Caco-2 (cell line): ENCODE data around the gene KIF2C. TPM values are rescaled to one million over a fixed set of nuclear protein-coding genes. Genes with fewer than 3 reads are reported as not detected.
"Not testable (repeated sequence)": the region's sequence is repeated elsewhere in the genome, so short reads cannot be mapped to it uniquely, and the experiment has no call there.

ENCODE experiments used
- BruUV-seq: library from RNA; stranded (reverse); fragments of 400-500 nt; replicated peaks from 2 replicates; lab custom pipeline; 2021; lab: Mats Ljungman, UMichigan
- CTCF ChIA-PET: fragments of 300-600 bp; sonication (Branson Sonifier 250); formaldehyde crosslinking; loops from one replicate; lab custom pipeline; 2022; ENCODE audit warnings: antibody characterized with exemption; lab: Charles Lee
- POLR2A ChIA-PET: fragments of 300-600 bp; sonication (Branson Sonifier 250); formaldehyde crosslinking; loops from one replicate; lab custom pipeline; 2022; ENCODE audit warnings: antibody characterized with exemption; lab: Charles Lee
- DNase-seq, 2 experiments: peaks; one replicate each; pipeline versions ENCODE4 v3.0.0 to v3.0.0-alpha.2; 2020 to 2022
- H3K27me3 ChIP-seq: replicated peaks from 2 replicates; pipeline ENCODE4 v1.6.0; 2011; ENCODE audit warnings: low read length; ENCODE audit not compliant: control insufficient read depth, insufficient read depth
- H3K36me3 ChIP-seq: 2 replicates; pipeline ENCODE4 v1.5.1; 2011; ENCODE audit warnings: low read length; ENCODE audit not compliant: control insufficient read depth, insufficient read depth
- H3K4me1 ChIP-seq: fragments of 250-450 bp; sonication (Bioruptor Pico); 2 replicates; pipeline ENCODE4 v1.5.1; 2020; ENCODE audit warnings: mild to moderate bottlenecking
- H3K4me3 ChIP-seq: 2 replicates; pipeline ENCODE4 v1.5.1; 2011; ENCODE audit warnings: low read depth, mild to moderate bottlenecking, control low read depth, low read length
- H3K9me3 ChIP-seq: fragments of 250-450 bp; sonication (Bioruptor Pico); 2 replicates; pipeline ENCODE4 v1.5.1; 2020; ENCODE audit warnings: mild to moderate bottlenecking, moderate library complexity
- H3K27ac Mint-ChIP-seq: one replicate; pipeline ENCODE4 v1.8.0; 2022; ENCODE audit warnings: mixed read lengths; ENCODE audit not compliant: unreplicated experiment
- H3K27me3 Mint-ChIP-seq: one replicate; pipeline ENCODE4 v1.8.0; 2022; ENCODE audit warnings: mixed read lengths; ENCODE audit not compliant: insufficient read depth, unreplicated experiment
- H3K36me3 Mint-ChIP-seq: one replicate; pipeline ENCODE4 v1.8.0; 2022; ENCODE audit warnings: mild to moderate bottlenecking, mixed read lengths; ENCODE audit not compliant: insufficient read depth, unreplicated experiment
- H3K4me1 Mint-ChIP-seq: one replicate; pipeline ENCODE4 v1.8.0; 2022; ENCODE audit warnings: low read depth, mixed read lengths; ENCODE audit not compliant: unreplicated experiment
- H3K4me3 Mint-ChIP-seq: one replicate; pipeline ENCODE4 v1.8.0; 2022; ENCODE audit warnings: mild to moderate bottlenecking, moderate library complexity, mixed read lengths; ENCODE audit not compliant: unreplicated experiment
- H3K9me3 Mint-ChIP-seq: one replicate; pipeline ENCODE4 v1.8.0; 2022; ENCODE audit warnings: mixed read lengths; ENCODE audit not compliant: unreplicated experiment
- CTCF ChIP-seq, 2 experiments: fragments of 200-600 bp in 1 of 2; IDR thresholded peaks; 1 replicate in 1 of 2; 2 replicates in 1 of 2; pipeline versions ENCODE4 v1.5.1 to v1.8.0; 2011 to 2022; ENCODE audit warnings: antibody characterized with exemption in 1 of 2, control low read depth in 1 of 2, inconsistent platforms in 1 of 2, low read depth in 1 of 2, low read length in 1 of 2, mild to moderate bottlenecking in 1 of 2, moderate library complexity in 1 of 2; ENCODE audit not compliant: insufficient read depth in 1 of 2, severe bottlenecking in 1 of 2, unreplicated experiment in 1 of 2
- intact Hi-C: fragments of 100-400 bp; cut with micrococcal nuclease; formaldehyde crosslinking; loops from one replicate; pipeline ENCODE4 v1.10.0; 2022; ENCODE audit not compliant: unreplicated experiment
- total RNA-seq: library from RNA; stranded (reverse); gene quantifications from 2 replicates; pipeline ENCODE4 v1.2.3, GENCODE V29; 2022

The KIF2C gene
- total RNA-seq, 1 experiment from 2014 or later, result 61.0 TPM

- peaks cover 4% of the 10 kb centered on the region for H3K36me3 ChIP-seq
- ChIA-PET POLR2A (no interaction called here), CTCF (no interaction called here)
- TF ChIP-seq CTCF (IDR thresholded peaks at IDR 0.05; ENCODE audit: insufficient read depth in 1 of 2, low read depth in 1 of 2, low read length in 1 of 2, severe bottlenecking in 1 of 2, unreplicated experiment in 1 of 2), result no peak
- Mint-ChIP-seq H3K4me1 (no peaks in the 10 kb centered on the region), H3K27ac (no peak overlapping the region), H3K27me3 (no peaks in the 10 kb centered on the region), H3K36me3 (peaks cover 68% of the 10 kb centered on the region), H3K9me3 (no peaks in the 10 kb centered on the region), H3K4me3 (no peak overlapping the region)
- intact Hi-C loops, result no loop called here
- no peak for DNase-seq
- no peaks in the 10 kb centered on the region for H3K9me3 ChIP-seq
- H3K4me3 ChIP-seq, result no peak overlapping the region
- no peaks in the 10 kb centered on the region for H3K4me1 ChIP-seq
- no TSS peak for BruUV-seq
- H3K27me3 ChIP-seq, result no peaks in the 10 kb centered on the region
Observed at GRCh38 chr1:44757420-44757819, 17.8 kb downstream of the KIF2C start.

GRCh38 chr1:44759077-44759476 lies 19.4 kb downstream of the KIF2C start:
- no peaks in the 10 kb centered on the region for H3K9me3 ChIP-seq
- H3K4me3 ChIP-seq, result no peak overlapping the region
- no peak overlapping the region for H3K4me3 Mint-ChIP-seq
- POLR2A ChIA-PET, result no interaction called here
- H3K4me1 Mint-ChIP-seq, result no peaks in the 10 kb centered on the region
- no peaks in the 10 kb centered on the region for H3K27me3 Mint-ChIP-seq
- peaks cover 4% of the 10 kb centered on the region for H3K36me3 ChIP-seq
- H3K36me3 Mint-ChIP-seq, result peaks cover 67% of the 10 kb centered on the region
- no TSS peak for BruUV-seq
- no peaks in the 10 kb centered on the region for H3K4me1 ChIP-seq
- TF ChIP-seq CTCF (IDR thresholded peaks at IDR 0.05; ENCODE audit: insufficient read depth in 1 of 2, low read depth in 1 of 2, low read length in 1 of 2, severe bottlenecking in 1 of 2, unreplicated experiment in 1 of 2), result no peak
- H3K27me3 ChIP-seq, result no peaks in the 10 kb centered on the region
- no peak overlapping the region for H3K27ac Mint-ChIP-seq
- H3K9me3 Mint-ChIP-seq, result no peaks in the 10 kb centered on the region
- DNase-seq, result no peak
- intact Hi-C loops, result no loop called here
- CTCF ChIA-PET, result no interaction called here

- Mint-ChIP-seq H3K4me1 (no peaks in the 10 kb centered on the region), H3K27ac (no peak overlapping the region), H3K4me3 (no peak overlapping the region), H3K36me3 (peaks cover 52% of the 10 kb centered on the region), H3K27me3 (no peaks in the 10 kb centered on the region), H3K9me3 (no peaks in the 10 kb centered on the region)
- Histone ChIP-seq H3K9me3 (no peaks in the 10 kb centered on the region), H3K36me3 (peaks cover 2% of the 10 kb centered on the region), H3K4me3 (no peak overlapping the region), H3K27me3 (no peaks in the 10 kb centered on the region), H3K4me1 (no peaks in the 10 kb centered on the region)
- TF ChIP-seq CTCF (IDR thresholded peaks at IDR 0.05; ENCODE audit: insufficient read depth in 1 of 2, low read depth in 1 of 2, low read length in 1 of 2, severe bottlenecking in 1 of 2, unreplicated experiment in 1 of 2), result no peak
- intact Hi-C loops, result no loop called here
- ChIA-PET CTCF (no interaction called here), POLR2A (no interaction called here)
- no peak for DNase-seq
- BruUV-seq, result no TSS peak
Observed at GRCh38 chr1:44760876-44761275, 21.2 kb downstream of the KIF2C start.

GRCh38 chr1:44766421-44766820 lies 26.8 kb downstream of the KIF2C start:
- H3K4me3 Mint-ChIP-seq, H3K27ac Mint-ChIP-seq, CTCF ChIA-PET, H3K4me1 Mint-ChIP-seq, H3K27me3 Mint-ChIP-seq, POLR2A ChIA-PET, H3K9me3 ChIP-seq, H3K36me3 ChIP-seq, H3K27me3 ChIP-seq, BruUV-seq, H3K4me1 ChIP-seq, DNase-seq, H3K9me3 Mint-ChIP-seq, H3K4me3 ChIP-seq, intact Hi-C loops: not testable (repeated sequence)
- peaks cover 26% of the 10 kb centered on the region for H3K36me3 Mint-ChIP-seq
